CD14-positive monocyte (primary cell): ENCODE data around the gene KRT17. TPM values are rescaled to one million over a fixed set of nuclear protein-coding genes. Genes with fewer than 3 reads are reported as not detected.
A peak's percentile ranks its signal among the peaks of the same experiment; 100 is the strongest.

Experiments used
- DNase-seq, 3 donors: peaks; one replicate each; pipeline ENCODE4 v3.0.0-alpha.2; 2011 to 2022
- H2AFZ ChIP-seq: 2 replicates; pipeline ENCODE4 v1.6.0; 2012; ENCODE audit warnings: mild to moderate bottlenecking, low read depth, low read length, inconsistent platforms; ENCODE audit not compliant: insufficient read depth, poor library complexity, severe bottlenecking
- H3K27ac ChIP-seq, 2 donors: 1 replicate in 1 of 2; 2 replicates in 1 of 2; pipeline ENCODE4 v1.5.1; 2012 to 2013; ENCODE audit warnings: low read length in 2 of 2, control low read depth in 1 of 2, inconsistent platforms in 1 of 2, low read depth in 1 of 2, mild to moderate bottlenecking in 1 of 2
- H3K27me3 ChIP-seq, 2 donors: one replicate each; pipeline versions ENCODE4 v1.6.0 to v1.6.1; 2011 to 2013; ENCODE audit warnings: low read length in 2 of 2; ENCODE audit not compliant: control insufficient read depth in 2 of 2, insufficient read depth in 2 of 2
- H3K36me3 ChIP-seq, 2 donors: replicated peaks in 1 of 2; 1 replicate in 1 of 2; 2 replicates in 1 of 2; pipeline versions ENCODE4 v1.5.1 to v1.6.1; 2012 to 2013; ENCODE audit warnings: low read length in 2 of 2, control low read depth in 1 of 2, inconsistent platforms in 1 of 2, mild to moderate bottlenecking in 1 of 2; ENCODE audit not compliant: insufficient read depth in 2 of 2, control insufficient read depth in 1 of 2
- H3K4me1 ChIP-seq, 2 donors: 1 replicate in 1 of 2; 2 replicates in 1 of 2; pipeline versions ENCODE4 v1.5.1 to v1.6.1; 2012 to 2013; ENCODE audit warnings: low read length in 2 of 2, control low read depth in 1 of 2, inconsistent platforms in 1 of 2, mild to moderate bottlenecking in 1 of 2, moderate library complexity in 1 of 2; ENCODE audit not compliant: insufficient read depth in 2 of 2, control insufficient read depth in 1 of 2
- H3K4me2 ChIP-seq: replicated peaks from 2 replicates; pipeline ENCODE3; 2012; ENCODE audit warnings: low read length, moderate library complexity, mild to moderate bottlenecking; ENCODE audit not compliant: poor library complexity, severe bottlenecking; ENCODE audit errors: extremely low read depth
- H3K4me3 ChIP-seq, 3 experiments: fragments of 200-600 bp in 1 of 3; sonication (generic) in 1 of 3; replicated peaks in 1 of 3; 1 replicate in 2 of 3; 2 replicates in 1 of 3; pipeline ENCODE4 v1.5.1; 2011 to 2013; ENCODE audit warnings: low read length in 3 of 3, mild to moderate bottlenecking in 3 of 3, control low read depth in 2 of 3, low read depth in 2 of 3, inconsistent platforms in 1 of 3, moderate library complexity in 1 of 3
- H3K79me2 ChIP-seq: 2 replicates; pipeline ENCODE4 v1.6.0; 2012; ENCODE audit warnings: mild to moderate bottlenecking, control low read depth, inconsistent platforms, low read length, moderate library complexity; ENCODE audit not compliant: insufficient read depth
- H3K9ac ChIP-seq: 2 replicates; pipeline ENCODE4 v1.6.0; 2017; ENCODE audit warnings: low read length, mild to moderate bottlenecking; ENCODE audit not compliant: insufficient read depth, poor library complexity, severe bottlenecking
- H3K9me3 ChIP-seq, 2 donors: replicated peaks in 1 of 2; 1 replicate in 1 of 2; 2 replicates in 1 of 2; pipeline versions ENCODE4 v1.5.1 to v1.6.1; 2012 to 2013; ENCODE audit warnings: low read length in 2 of 2, control low read depth in 1 of 2; ENCODE audit not compliant: control insufficient read depth in 1 of 2, insufficient read depth in 1 of 2
- H4K20me1 ChIP-seq: 2 replicates; pipeline ENCODE4 v1.6.0; 2012; ENCODE audit warnings: mild to moderate bottlenecking, low read length, control low read depth, moderate library complexity; ENCODE audit not compliant: insufficient read depth
- H3K27ac Mint-ChIP-seq, 7 donors: one replicate each; pipeline ENCODE4 v1.8.0; 2020; ENCODE audit warnings: mild to moderate bottlenecking in 7 of 7, mixed read lengths in 7 of 7, moderate library complexity in 6 of 7, inconsistent platforms in 2 of 7
- H3K27me3 Mint-ChIP-seq, 3 donors: one replicate each; pipeline ENCODE4 v1.8.0; 2021 to 2022; ENCODE audit warnings: low read depth in 3 of 3, mild to moderate bottlenecking in 3 of 3, mixed read lengths in 3 of 3, moderate library complexity in 3 of 3, inconsistent platforms in 1 of 3
- H3K36me3 Mint-ChIP-seq, 2 donors: one replicate each; pipeline ENCODE4 v1.8.0; 2020; ENCODE audit warnings: mixed read lengths in 2 of 2, inconsistent platforms in 1 of 2, mild to moderate bottlenecking in 1 of 2
- H3K4me1 Mint-ChIP-seq: one replicate; pipeline ENCODE4 v1.8.0; 2020; ENCODE audit warnings: mild to moderate bottlenecking, mixed read lengths
- H3K4me3 Mint-ChIP-seq, 2 donors: one replicate each; pipeline ENCODE4 v1.8.0; 2020; ENCODE audit warnings: mild to moderate bottlenecking in 2 of 2, mixed read lengths in 2 of 2, moderate library complexity in 1 of 2
- H3K9me3 Mint-ChIP-seq, 7 donors: one replicate each; pipeline ENCODE4 v1.8.0; 2020 to 2022; ENCODE audit warnings: mixed read lengths in 7 of 7, mild to moderate bottlenecking in 6 of 7, moderate library complexity in 6 of 7, inconsistent platforms in 2 of 7
- WGBS: methylation state at CpG from one replicate; pipeline ENCODE4 v1.1.5; 2013; ENCODE audit warnings: missing lambda C conversion rate; ENCODE audit not compliant: insufficient coverage; 5-methylcytosine and 5-hydroxymethylcytosine counted together
- intact Hi-C, 2 donors: fragments of 100-400 bp; cut with micrococcal nuclease; formaldehyde crosslinking; loops; one replicate each; pipeline versions ENCODE4 v1.15.0 to v1.15.1; 2023
- polyA plus RNA-seq, 3 donors: library from polyadenylated mRNA; depleted of rRNA in 1 of 3; unstranded in 2 of 3; stranded (reverse) in 1 of 3; fragments of 300-500 nt in 2 of 3; fragments of >200 nt in 1 of 3; fragmentation: Illumina TruSeq in 2 of 3; gene quantifications; 1 replicate in 2 of 3; 2 replicates in 1 of 3; pipeline ENCODE4 v1.2.3, GENCODE V29; 2012 to 2021
- TF ChIP-seq, protein P1 (sequence below): fragments of 200-600 bp; IDR thresholded peaks from one replicate; pipeline ENCODE4 v1.8.0; 2022; ENCODE audit warnings: antibody characterized with exemption, mild to moderate bottlenecking

KRT17 gene
- polyA plus RNA-seq, 3 donors = 0.49 TPM; not detected in 2

DNA sequence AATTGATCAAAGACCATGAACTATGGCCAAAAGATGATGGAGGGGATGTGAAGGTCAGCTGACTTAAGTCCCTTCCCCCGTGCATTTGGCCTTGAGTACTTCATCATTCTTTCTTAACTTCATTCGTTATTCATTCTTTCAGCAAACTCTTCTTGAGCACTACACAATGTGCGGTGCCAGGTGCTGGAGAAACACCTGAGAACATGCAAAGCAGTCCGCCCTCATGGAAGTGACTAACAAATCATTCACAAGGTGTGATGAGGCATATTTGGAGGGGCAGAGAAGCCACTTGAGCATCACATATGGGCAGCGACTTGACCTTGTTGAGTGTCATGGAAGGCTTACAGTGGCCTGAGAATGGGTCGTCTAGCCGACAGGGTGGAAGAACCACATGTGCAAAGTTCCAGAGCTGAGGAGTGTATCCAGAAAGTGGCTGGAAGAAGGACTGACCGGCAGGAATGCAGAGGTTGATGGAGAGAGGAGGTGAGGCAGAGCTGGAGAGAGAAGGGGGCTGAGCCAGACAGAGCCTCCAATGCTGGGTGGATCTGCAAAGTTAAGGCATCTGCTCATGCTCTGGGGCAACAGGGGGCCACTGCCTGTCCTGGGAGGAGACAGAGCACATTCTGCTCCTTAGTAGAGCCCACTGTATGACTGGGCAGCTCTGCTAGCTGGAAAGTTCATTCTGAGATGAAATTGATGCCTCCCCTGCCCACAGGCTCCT, 39.2 kb upstream of the KRT17 start:
- peak overlapping the region in 1 of 7 donors; percentile 10 for H3K27ac Mint-ChIP-seq
- Histone ChIP-seq H3K9ac (no peak overlapping the region), H4K20me1 (no peaks in the 10 kb centered on the region), H3K36me3 (no peaks in the 10 kb centered on the region), H3K79me2 (no peaks in the 10 kb centered on the region), H3K9me3 (no peaks in the 10 kb centered on the region), H3K4me3 (no peak overlapping the region), H3K27me3 (no peaks in the 10 kb centered on the region), H3K4me2 (no peak overlapping the region), H3K4me1 (peaks cover 32 to 33% of the 10 kb centered on the region in 2 donors), H2AFZ (no peak overlapping the region), H3K27ac (no peak overlapping the region)
- H3K9me3 Mint-ChIP-seq = peaks cover 0 to 2% (median 0%) of the 10 kb centered on the region in 7 donors
- intact Hi-C loops = loop anchor here (2.0 to 10.0 kb wide), 5 partner anchors 116 to 861 kb away; no protein-coding TSS in a partner anchor
- TF ChIP-seq, protein P1, sequence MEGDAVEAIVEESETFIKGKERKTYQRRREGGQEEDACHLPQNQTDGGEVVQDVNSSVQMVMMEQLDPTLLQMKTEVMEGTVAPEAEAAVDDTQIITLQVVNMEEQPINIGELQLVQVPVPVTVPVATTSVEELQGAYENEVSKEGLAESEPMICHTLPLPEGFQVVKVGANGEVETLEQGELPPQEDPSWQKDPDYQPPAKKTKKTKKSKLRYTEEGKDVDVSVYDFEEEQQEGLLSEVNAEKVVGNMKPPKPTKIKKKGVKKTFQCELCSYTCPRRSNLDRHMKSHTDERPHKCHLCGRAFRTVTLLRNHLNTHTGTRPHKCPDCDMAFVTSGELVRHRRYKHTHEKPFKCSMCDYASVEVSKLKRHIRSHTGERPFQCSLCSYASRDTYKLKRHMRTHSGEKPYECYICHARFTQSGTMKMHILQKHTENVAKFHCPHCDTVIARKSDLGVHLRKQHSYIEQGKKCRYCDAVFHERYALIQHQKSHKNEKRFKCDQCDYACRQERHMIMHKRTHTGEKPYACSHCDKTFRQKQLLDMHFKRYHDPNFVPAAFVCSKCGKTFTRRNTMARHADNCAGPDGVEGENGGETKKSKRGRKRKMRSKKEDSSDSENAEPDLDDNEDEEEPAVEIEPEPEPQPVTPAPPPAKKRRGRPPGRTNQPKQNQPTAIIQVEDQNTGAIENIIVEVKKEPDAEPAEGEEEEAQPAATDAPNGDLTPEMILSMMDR = no peak
- peaks cover 29% of the 10 kb centered on the region for H3K4me1 Mint-ChIP-seq
- no peaks in the 10 kb centered on the region for H3K36me3 Mint-ChIP-seq
- H3K4me3 Mint-ChIP-seq = no peak overlapping the region
- no peak for DNase-seq
- WGBS = 90% methylated on average over 6 of the region's 8 CpGs
- H3K27me3 Mint-ChIP-seq = peaks cover 17 to 19% (median 17%) of the 10 kb centered on the region in 3 donors

DNA sequence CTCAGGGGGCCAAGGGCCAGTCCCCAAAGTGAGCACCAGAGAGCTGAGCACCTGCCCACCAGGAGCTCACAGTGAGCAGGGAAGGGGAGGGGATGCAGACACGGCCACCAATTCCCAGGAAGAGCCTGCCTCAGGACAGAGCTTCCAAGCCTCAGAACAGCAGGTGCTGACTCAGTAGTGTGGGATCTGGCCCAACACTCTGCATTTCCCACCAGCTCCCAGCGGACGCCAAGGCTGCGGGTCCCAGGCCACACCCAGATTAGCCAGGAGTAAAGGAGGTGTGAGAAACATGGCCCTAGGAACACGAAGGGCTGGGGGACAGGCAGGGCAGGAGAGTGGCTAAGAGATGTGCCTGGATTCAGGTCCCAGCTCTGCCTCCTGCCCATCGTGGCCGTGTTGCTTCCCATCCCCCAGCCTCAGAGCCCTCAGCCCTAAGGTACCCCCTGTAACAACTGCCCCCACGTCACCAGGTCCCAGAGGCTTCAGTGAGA, 35.9 kb upstream of the KRT17 start:
- no peak overlapping the region for H3K9ac ChIP-seq
- no peaks in the 10 kb centered on the region for H3K27me3 ChIP-seq
- H3K27me3 Mint-ChIP-seq = peaks cover 15 to 16% (median 15%) of the 10 kb centered on the region in 3 donors
- DNase-seq = no peak
- H3K27ac ChIP-seq = no peak overlapping the region
- peaks cover 0 to 2% (median 0%) of the 10 kb centered on the region in 7 donors for H3K9me3 Mint-ChIP-seq
- H3K79me2 ChIP-seq = no peaks in the 10 kb centered on the region
- H3K27ac Mint-ChIP-seq = no peak overlapping the region
- peaks cover 2% of the 10 kb centered on the region for H3K4me1 Mint-ChIP-seq
- H3K36me3 Mint-ChIP-seq = no peaks in the 10 kb centered on the region
- no peaks in the 10 kb centered on the region for H3K9me3 ChIP-seq
- no peak overlapping the region for H3K4me3 ChIP-seq
- H4K20me1 ChIP-seq = no peaks in the 10 kb centered on the region
- no peak overlapping the region for H3K4me2 ChIP-seq
- no peak overlapping the region for H3K4me3 Mint-ChIP-seq
- TF ChIP-seq, protein P1 = no peak
- 93% methylated on average over 3 of the region's 8 CpGs for WGBS
- no peaks in the 10 kb centered on the region for H3K4me1 ChIP-seq
- H3K36me3 ChIP-seq = no peaks in the 10 kb centered on the region
- intact Hi-C loops = loop anchor here (5.0 to 10.0 kb wide), 4 partner anchors 113 to 755 kb away; no protein-coding TSS in a partner anchor
- no peak overlapping the region for H2AFZ ChIP-seq
